ENCODE results near the gene CDC14C.

DNA sequence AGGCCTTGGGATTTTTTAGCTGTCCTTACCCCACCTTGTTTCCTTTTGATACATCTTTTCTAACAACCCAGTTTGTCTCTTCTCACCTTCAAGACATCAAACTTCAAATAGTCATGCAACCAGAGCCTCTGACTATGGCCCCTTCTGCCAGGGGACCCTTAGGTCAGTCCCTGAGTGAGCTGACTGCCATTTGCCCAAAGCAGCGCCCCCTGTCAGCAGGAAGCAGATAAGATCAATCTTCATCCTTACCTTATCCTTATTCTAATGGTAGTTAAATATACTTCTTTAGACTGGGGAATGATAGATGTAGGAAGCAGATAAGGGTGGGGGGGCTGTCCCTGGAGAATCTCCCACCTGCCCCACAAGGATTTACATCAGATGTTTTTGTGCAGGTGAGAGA is 29.8 kb upstream of the CDC14C start:
- TF ChIP-seq, protein P1, sequence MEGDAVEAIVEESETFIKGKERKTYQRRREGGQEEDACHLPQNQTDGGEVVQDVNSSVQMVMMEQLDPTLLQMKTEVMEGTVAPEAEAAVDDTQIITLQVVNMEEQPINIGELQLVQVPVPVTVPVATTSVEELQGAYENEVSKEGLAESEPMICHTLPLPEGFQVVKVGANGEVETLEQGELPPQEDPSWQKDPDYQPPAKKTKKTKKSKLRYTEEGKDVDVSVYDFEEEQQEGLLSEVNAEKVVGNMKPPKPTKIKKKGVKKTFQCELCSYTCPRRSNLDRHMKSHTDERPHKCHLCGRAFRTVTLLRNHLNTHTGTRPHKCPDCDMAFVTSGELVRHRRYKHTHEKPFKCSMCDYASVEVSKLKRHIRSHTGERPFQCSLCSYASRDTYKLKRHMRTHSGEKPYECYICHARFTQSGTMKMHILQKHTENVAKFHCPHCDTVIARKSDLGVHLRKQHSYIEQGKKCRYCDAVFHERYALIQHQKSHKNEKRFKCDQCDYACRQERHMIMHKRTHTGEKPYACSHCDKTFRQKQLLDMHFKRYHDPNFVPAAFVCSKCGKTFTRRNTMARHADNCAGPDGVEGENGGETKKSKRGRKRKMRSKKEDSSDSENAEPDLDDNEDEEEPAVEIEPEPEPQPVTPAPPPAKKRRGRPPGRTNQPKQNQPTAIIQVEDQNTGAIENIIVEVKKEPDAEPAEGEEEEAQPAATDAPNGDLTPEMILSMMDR (IDR thresholded peaks at IDR 0.05; ENCODE audit: extremely low read depth in 1 of 2, insufficient read depth in 1 of 2, low read depth in 1 of 2, low read length in 2 of 2) = no peak
- TF ChIP-seq MYC (IDR thresholded peaks at IDR 0.05; ENCODE audit: low read depth, low read length) (no peak), POLR2A (IDR thresholded peaks at IDR 0.05; ENCODE audit: low read depth, low read length) (no peak), FOS (IDR thresholded peaks at IDR 0.05; ENCODE audit: borderline replicate concordance, insufficient read depth, low read length) (no peak), POLR2AphosphoS5 (IDR thresholded peaks at IDR 0.05; ENCODE audit: insufficient read depth, low read depth, low read length) (no peak), JUN (IDR thresholded peaks at IDR 0.05; ENCODE audit: borderline replicate concordance, insufficient read depth, insufficient read length, low read depth) (no peak)

Data from endothelial cell of umbilical vein (primary cell).